Glutamatergic neuron (in vitro differentiated cells): Measurements from ENCODE around the gene PLBD2. TPM values are rescaled to one million over a fixed set of nuclear protein-coding genes. Genes with fewer than 3 reads are reported as not detected.

Experiments
- DNase-seq: peaks from one replicate; pipeline ENCODE4 v3.0.0; 2022
- H3K27ac Mint-ChIP-seq: one replicate; pipeline ENCODE4 v1.8.0; 2020; ENCODE audit warnings: mild to moderate bottlenecking, mixed read lengths, inconsistent platforms; ENCODE audit not compliant: unreplicated experiment
- H3K27me3 Mint-ChIP-seq: one replicate; pipeline ENCODE4 v1.8.0; 2020; ENCODE audit warnings: mild to moderate bottlenecking, moderate library complexity, mixed read lengths, inconsistent platforms; ENCODE audit not compliant: unreplicated experiment
- H3K36me3 Mint-ChIP-seq: one replicate; pipeline ENCODE4 v1.8.0; 2020; ENCODE audit warnings: mild to moderate bottlenecking, mixed read lengths, inconsistent platforms; ENCODE audit not compliant: unreplicated experiment
- H3K4me1 Mint-ChIP-seq: one replicate; pipeline ENCODE4 v1.8.0; 2020; ENCODE audit warnings: mild to moderate bottlenecking, low read depth, mixed read lengths, inconsistent platforms; ENCODE audit not compliant: unreplicated experiment
- H3K4me3 Mint-ChIP-seq: one replicate; pipeline ENCODE4 v1.8.0; 2020; ENCODE audit warnings: mild to moderate bottlenecking, mixed read lengths, inconsistent platforms; ENCODE audit not compliant: unreplicated experiment
- H3K9me3 Mint-ChIP-seq: one replicate; pipeline ENCODE4 v1.8.0; 2020; ENCODE audit warnings: mild to moderate bottlenecking, moderate library complexity, mixed read lengths, inconsistent platforms; ENCODE audit not compliant: unreplicated experiment
- CTCF ChIP-seq: fragments of 200-600 bp; sonication (generic); IDR thresholded peaks from one replicate; pipeline ENCODE4 v1.5.0; 2021; ENCODE audit not compliant: partially characterized antibody, unreplicated experiment
- total RNA-seq: library from RNA; stranded (reverse); fragmentation: NEBNext Ultra II Directional; extraction: Animal tissue kit (Norgen Biotek cat#: 25700); gene quantifications from one replicate; pipeline ENCODE4 v1.2.1, GENCODE V29; 2021; ENCODE audit not compliant: unreplicated experiment

PLBD2 gene
- total RNA-seq, 1 donor from 2014 or later, result 85.7 TPM

- no peak for DNase-seq
- Mint-ChIP-seq H3K36me3 (peaks cover 7% of the 10 kb centered on the region), H3K4me1 (peaks cover 11% of the 10 kb centered on the region), H3K9me3 (peaks cover 7% of the 10 kb centered on the region), H3K27me3 (peaks cover 4% of the 10 kb centered on the region), H3K27ac (no peak overlapping the region), H3K4me3 (peak overlapping the region; percentile 84)
- TF ChIP-seq CTCF, result no peak
Measured at GRCh38 chr12:113333877-113334785, 24.3 kb upstream of the PLBD2 start.

GRCh38 chr12:113334786-113335539, 23.4 kb upstream of the PLBD2 start, which contains the start of gene SLC8B1:
TSS of gene SLC8B1 (minus strand) at chr12:113335109. CDS start at chr12:113332878, 2,231 bp downstream.
- Mint-ChIP-seq H3K9me3 (peaks cover 7% of the 10 kb centered on the region), H3K27me3 (peaks cover 4% of the 10 kb centered on the region), H3K27ac (no peak within 1 kb of the TSS), H3K36me3 (peaks cover 7% of the 10 kb centered on the region), H3K4me1 (peaks cover 11% of the 10 kb centered on the region), H3K4me3 (peak within 1 kb of the TSS; percentile 84)
- TF ChIP-seq CTCF, result no peak
- peak; percentile 95 for DNase-seq

- TF ChIP-seq CTCF, result no peak
- no peaks in the 10 kb centered on the region for H3K27me3 Mint-ChIP-seq
- H3K27ac Mint-ChIP-seq, result no peak overlapping the region
- H3K36me3 Mint-ChIP-seq, result no peaks in the 10 kb centered on the region
- no peaks in the 10 kb centered on the region for H3K4me1 Mint-ChIP-seq
- H3K4me3 Mint-ChIP-seq, result no peak overlapping the region
- no peak for DNase-seq
- no peaks in the 10 kb centered on the region for H3K9me3 Mint-ChIP-seq
Measured at GRCh38 chr12:113339540-113339939, 18.8 kb upstream of the PLBD2 start.

GRCh38 chr12:113340061-113340460, 18.3 kb upstream of the PLBD2 start:
- Mint-ChIP-seq H3K9me3 (no peaks in the 10 kb centered on the region), H3K27me3 (no peaks in the 10 kb centered on the region), H3K4me1 (no peaks in the 10 kb centered on the region), H3K27ac (no peak overlapping the region), H3K36me3 (no peaks in the 10 kb centered on the region), H3K4me3 (no peak overlapping the region)
- no peak for TF ChIP-seq CTCF
- DNase-seq, result no peak
